ENCODE data around the gene AFG3L2. TPM values are rescaled to one million over a fixed set of nuclear protein-coding genes. Genes with fewer than 3 reads are reported as not detected.

AFG3L2 gene
- total and polyA plus RNA-seq, 9 of the 15 experiments (the other 6 are each of a cell fraction or from before 2014, with no cell fraction given), result 24.1 to 109 (median 84.0) TPM

DNA sequence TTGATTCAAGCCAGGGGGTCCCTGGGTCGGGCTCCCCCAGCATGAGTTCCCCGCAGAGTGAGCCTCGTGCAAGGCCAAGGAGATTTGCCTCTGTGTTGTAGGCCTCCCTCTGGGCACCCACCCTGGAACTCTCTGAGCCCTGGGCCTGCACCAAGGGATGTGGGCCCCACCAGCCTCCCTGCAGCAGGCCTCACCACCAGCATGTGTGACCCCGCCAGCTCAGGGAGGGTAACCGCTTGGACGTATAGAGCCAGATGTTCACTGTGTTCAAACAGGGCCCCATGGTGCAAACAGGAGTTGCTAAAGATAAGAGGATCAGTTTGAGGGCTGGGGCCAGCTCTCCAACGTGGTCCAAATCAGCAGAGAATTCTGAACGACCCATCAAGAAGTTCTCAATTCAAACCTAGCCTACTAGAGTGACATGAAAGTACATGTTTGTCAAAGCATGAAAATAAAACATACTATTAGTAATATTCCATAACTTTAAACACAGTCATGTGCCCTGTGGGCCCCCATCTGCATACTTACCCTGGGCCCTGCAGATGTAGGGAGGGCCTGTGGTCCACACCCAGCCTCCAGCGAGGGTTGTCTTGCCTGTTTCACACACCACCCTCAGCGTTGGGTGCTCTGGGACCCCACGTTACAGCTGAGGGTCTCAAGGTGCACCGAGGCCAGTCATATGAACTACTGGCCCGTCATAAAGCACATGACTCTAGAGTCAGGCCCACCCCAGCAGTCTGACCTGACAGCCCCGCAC is 74.5 kb downstream of the AFG3L2 start (continued):
- TF ChIP-seq, protein P1, sequence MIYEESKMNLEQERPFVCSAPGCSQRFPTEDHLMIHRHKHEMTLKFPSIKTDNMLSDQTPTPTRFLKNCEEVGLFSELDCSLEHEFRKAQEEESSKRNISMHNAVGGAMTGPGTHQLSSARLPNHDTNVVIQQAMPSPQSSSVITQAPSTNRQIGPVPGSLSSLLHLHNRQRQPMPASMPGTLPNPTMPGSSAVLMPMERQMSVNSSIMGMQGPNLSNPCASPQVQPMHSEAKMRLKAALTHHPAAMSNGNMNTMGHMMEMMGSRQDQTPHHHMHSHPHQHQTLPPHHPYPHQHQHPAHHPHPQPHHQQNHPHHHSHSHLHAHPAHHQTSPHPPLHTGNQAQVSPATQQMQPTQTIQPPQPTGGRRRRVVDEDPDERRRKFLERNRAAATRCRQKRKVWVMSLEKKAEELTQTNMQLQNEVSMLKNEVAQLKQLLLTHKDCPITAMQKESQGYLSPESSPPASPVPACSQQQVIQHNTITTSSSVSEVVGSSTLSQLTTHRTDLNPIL (CRISPR knock-in tag; IDR thresholded peaks at IDR 0.05), result no peak
- TF ChIP-seq, protein P2, sequence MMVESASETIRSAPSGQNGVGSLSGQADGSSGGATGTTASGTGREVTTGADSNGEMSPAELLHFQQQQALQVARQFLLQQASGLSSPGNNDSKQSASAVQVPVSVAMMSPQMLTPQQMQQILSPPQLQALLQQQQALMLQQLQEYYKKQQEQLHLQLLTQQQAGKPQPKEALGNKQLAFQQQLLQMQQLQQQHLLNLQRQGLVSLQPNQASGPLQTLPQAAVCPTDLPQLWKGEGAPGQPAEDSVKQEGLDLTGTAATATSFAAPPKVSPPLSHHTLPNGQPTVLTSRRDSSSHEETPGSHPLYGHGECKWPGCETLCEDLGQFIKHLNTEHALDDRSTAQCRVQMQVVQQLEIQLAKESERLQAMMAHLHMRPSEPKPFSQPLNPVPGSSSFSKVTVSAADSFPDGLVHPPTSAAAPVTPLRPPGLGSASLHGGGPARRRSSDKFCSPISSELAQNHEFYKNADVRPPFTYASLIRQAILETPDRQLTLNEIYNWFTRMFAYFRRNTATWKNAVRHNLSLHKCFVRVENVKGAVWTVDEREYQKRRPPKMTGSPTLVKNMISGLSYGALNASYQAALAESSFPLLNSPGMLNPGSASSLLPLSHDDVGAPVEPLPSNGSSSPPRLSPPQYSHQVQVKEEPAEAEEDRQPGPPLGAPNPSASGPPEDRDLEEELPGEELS (CRISPR knock-in tag; IDR thresholded peaks at IDR 0.05; ENCODE audit: borderline replicate concordance), result peak; percentile 79; the same call in 1 of the 2 replicates
- 0 out of 2 replicates have a peak, but pooled peaks have one; percentile 46 for TF ChIP-seq SMARCC2 (IDR thresholded peaks at IDR 0.05; ENCODE audit: low read depth)
- TF ChIP-seq ZNF766 (CRISPR knock-in tag; conservative IDR thresholded peaks at IDR 0.05), result peak; percentile 76
- TF ChIP-seq, protein P3, sequence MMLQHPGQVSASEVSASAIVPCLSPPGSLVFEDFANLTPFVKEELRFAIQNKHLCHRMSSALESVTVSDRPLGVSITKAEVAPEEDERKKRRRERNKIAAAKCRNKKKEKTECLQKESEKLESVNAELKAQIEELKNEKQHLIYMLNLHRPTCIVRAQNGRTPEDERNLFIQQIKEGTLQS (IDR thresholded peaks at IDR 0.05), result no peak
- TF ChIP-seq, protein P3 (CRISPR knock-in tag; conservative IDR thresholded peaks at IDR 0.05), result no peak
- no peak for TF ChIP-seq MIER1 (IDR thresholded peaks at IDR 0.05; ENCODE audit: low read depth)
- TF ChIP-seq MYC (IDR thresholded peaks at IDR 0.05; ENCODE audit: low read depth, low read length), result no peak
- TF ChIP-seq MYC (CRISPR knock-in tag; IDR thresholded peaks at IDR 0.05; ENCODE audit: borderline replicate concordance, low read depth), result no peak
- TF ChIP-seq EP400 (IDR thresholded peaks at IDR 0.05), result peak; percentile 57
- TF ChIP-seq CXXC5 (CRISPR knock-in tag; IDR thresholded peaks at IDR 0.05), result peak; percentile 80; the same call in 1 of the 2 replicates
- no peak for TF ChIP-seq NR4A1 (CRISPR knock-in tag; IDR thresholded peaks at IDR 0.05)
- TF ChIP-seq NR4A1 (tag; IDR thresholded peaks at IDR 0.05), result 0 out of 2 replicates have a peak, but pooled peaks have one; percentile 43
- TF ChIP-seq, protein P4, sequence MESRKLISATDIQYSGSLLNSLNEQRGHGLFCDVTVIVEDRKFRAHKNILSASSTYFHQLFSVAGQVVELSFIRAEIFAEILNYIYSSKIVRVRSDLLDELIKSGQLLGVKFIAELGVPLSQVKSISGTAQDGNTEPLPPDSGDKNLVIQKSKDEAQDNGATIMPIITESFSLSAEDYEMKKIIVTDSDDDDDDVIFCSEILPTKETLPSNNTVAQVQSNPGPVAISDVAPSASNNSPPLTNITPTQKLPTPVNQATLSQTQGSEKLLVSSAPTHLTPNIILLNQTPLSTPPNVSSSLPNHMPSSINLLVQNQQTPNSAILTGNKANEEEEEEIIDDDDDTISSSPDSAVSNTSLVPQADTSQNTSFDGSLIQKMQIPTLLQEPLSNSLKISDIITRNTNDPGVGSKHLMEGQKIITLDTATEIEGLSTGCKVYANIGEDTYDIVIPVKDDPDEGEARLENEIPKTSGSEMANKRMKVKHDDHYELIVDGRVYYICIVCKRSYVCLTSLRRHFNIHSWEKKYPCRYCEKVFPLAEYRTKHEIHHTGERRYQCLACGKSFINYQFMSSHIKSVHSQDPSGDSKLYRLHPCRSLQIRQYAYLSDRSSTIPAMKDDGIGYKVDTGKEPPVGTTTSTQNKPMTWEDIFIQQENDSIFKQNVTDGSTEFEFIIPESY (CRISPR knock-in tag; IDR thresholded peaks at IDR 0.05), result peak; percentile 75
- no peak for TF ChIP-seq ZNF12 (CRISPR knock-in tag; IDR thresholded peaks at IDR 0.05)
- peak; percentile 62; the same call in 1 of the 2 replicates for TF ChIP-seq FOXM1 (IDR thresholded peaks at IDR 0.05; ENCODE audit: low read depth)
- TF ChIP-seq FOXM1 (CRISPR knock-in tag; IDR thresholded peaks at IDR 0.05; ENCODE audit: low read depth), result no peak
